GM23338 (cell line): ENCODE measurements around the gene PFDN4.

Source experiments
- EZH2 ChIP-seq: fragments of 200-600 bp; sonication (generic); IDR thresholded peaks from one replicate; pipeline ENCODE4 v1.8.0; 2017; ENCODE audit warnings: antibody characterized with exemption, mild to moderate bottlenecking, low read depth; ENCODE audit not compliant: unreplicated experiment
- EZH2phosphoT487 ChIP-seq: fragments of 200-600 bp; sonication (generic); IDR thresholded peaks from one replicate; pipeline ENCODE4 v1.8.1; 2018; ENCODE audit warnings: antibody characterized with exemption; ENCODE audit not compliant: unreplicated experiment
- POLR2AphosphoS5 ChIP-seq: IDR thresholded peaks from 2 replicates; pipeline ENCODE4 v1.6.1; 2016; ENCODE audit warnings: antibody characterized with exemption, low read depth
- STAT1 ChIP-seq: IDR thresholded peaks from one replicate; pipeline ENCODE4 v1.6.1; 2016; ENCODE audit warnings: antibody characterized with exemption; ENCODE audit not compliant: unreplicated experiment
- TF ChIP-seq, protein P1 (sequence below), 2 experiments: fragments of 200-600 bp in 1 of 2; sonication (generic) in 1 of 2; conservative IDR thresholded peaks; 2 replicates each; pipeline versions ENCODE4 v1.5.1 to v1.6.1; 2016 to 2017; ENCODE audit warnings: antibody characterized with exemption in 2 of 2, low read depth in 2 of 2, mild to moderate bottlenecking in 2 of 2, moderate library complexity in 1 of 2
- TF ChIP-seq, protein P2 (sequence below): fragments of 250-450 bp; sonication (Bioruptor Pico); IDR thresholded peaks from 2 replicates; pipeline ENCODE4 v1.5.0; 2020; ENCODE audit warnings: mild to moderate bottlenecking, moderate library complexity
- TF ChIP-seq, protein P3 (sequence below): IDR thresholded peaks from one replicate; pipeline ENCODE4 v1.6.1; 2018; ENCODE audit warnings: antibody characterized with exemption; ENCODE audit not compliant: unreplicated experiment

DNA sequence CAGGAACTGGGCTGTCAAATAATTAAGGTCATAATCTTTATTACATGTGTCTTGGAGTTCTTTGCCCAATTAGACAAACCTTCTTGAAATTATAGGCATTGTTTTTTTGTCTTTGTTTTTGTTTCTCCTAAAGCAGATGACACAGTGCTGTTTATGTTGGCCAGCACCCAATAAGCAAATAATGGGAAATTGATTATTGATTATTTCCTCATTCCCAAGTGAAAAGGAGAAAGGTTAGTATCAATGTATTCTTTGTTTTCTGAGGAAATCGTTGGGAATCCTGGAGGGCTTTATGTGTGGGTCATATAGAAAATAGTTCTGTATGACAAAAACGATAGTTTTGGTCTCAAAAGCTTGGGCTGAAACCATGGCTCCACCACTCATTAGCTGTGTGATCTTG, 29.6 kb upstream of the PFDN4 start:
- TF ChIP-seq, protein P1, sequence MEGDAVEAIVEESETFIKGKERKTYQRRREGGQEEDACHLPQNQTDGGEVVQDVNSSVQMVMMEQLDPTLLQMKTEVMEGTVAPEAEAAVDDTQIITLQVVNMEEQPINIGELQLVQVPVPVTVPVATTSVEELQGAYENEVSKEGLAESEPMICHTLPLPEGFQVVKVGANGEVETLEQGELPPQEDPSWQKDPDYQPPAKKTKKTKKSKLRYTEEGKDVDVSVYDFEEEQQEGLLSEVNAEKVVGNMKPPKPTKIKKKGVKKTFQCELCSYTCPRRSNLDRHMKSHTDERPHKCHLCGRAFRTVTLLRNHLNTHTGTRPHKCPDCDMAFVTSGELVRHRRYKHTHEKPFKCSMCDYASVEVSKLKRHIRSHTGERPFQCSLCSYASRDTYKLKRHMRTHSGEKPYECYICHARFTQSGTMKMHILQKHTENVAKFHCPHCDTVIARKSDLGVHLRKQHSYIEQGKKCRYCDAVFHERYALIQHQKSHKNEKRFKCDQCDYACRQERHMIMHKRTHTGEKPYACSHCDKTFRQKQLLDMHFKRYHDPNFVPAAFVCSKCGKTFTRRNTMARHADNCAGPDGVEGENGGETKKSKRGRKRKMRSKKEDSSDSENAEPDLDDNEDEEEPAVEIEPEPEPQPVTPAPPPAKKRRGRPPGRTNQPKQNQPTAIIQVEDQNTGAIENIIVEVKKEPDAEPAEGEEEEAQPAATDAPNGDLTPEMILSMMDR (conservative IDR thresholded peaks at IDR 0.05; ENCODE audit: low read depth in 2 of 2) = no peak
- TF ChIP-seq, protein P2, sequence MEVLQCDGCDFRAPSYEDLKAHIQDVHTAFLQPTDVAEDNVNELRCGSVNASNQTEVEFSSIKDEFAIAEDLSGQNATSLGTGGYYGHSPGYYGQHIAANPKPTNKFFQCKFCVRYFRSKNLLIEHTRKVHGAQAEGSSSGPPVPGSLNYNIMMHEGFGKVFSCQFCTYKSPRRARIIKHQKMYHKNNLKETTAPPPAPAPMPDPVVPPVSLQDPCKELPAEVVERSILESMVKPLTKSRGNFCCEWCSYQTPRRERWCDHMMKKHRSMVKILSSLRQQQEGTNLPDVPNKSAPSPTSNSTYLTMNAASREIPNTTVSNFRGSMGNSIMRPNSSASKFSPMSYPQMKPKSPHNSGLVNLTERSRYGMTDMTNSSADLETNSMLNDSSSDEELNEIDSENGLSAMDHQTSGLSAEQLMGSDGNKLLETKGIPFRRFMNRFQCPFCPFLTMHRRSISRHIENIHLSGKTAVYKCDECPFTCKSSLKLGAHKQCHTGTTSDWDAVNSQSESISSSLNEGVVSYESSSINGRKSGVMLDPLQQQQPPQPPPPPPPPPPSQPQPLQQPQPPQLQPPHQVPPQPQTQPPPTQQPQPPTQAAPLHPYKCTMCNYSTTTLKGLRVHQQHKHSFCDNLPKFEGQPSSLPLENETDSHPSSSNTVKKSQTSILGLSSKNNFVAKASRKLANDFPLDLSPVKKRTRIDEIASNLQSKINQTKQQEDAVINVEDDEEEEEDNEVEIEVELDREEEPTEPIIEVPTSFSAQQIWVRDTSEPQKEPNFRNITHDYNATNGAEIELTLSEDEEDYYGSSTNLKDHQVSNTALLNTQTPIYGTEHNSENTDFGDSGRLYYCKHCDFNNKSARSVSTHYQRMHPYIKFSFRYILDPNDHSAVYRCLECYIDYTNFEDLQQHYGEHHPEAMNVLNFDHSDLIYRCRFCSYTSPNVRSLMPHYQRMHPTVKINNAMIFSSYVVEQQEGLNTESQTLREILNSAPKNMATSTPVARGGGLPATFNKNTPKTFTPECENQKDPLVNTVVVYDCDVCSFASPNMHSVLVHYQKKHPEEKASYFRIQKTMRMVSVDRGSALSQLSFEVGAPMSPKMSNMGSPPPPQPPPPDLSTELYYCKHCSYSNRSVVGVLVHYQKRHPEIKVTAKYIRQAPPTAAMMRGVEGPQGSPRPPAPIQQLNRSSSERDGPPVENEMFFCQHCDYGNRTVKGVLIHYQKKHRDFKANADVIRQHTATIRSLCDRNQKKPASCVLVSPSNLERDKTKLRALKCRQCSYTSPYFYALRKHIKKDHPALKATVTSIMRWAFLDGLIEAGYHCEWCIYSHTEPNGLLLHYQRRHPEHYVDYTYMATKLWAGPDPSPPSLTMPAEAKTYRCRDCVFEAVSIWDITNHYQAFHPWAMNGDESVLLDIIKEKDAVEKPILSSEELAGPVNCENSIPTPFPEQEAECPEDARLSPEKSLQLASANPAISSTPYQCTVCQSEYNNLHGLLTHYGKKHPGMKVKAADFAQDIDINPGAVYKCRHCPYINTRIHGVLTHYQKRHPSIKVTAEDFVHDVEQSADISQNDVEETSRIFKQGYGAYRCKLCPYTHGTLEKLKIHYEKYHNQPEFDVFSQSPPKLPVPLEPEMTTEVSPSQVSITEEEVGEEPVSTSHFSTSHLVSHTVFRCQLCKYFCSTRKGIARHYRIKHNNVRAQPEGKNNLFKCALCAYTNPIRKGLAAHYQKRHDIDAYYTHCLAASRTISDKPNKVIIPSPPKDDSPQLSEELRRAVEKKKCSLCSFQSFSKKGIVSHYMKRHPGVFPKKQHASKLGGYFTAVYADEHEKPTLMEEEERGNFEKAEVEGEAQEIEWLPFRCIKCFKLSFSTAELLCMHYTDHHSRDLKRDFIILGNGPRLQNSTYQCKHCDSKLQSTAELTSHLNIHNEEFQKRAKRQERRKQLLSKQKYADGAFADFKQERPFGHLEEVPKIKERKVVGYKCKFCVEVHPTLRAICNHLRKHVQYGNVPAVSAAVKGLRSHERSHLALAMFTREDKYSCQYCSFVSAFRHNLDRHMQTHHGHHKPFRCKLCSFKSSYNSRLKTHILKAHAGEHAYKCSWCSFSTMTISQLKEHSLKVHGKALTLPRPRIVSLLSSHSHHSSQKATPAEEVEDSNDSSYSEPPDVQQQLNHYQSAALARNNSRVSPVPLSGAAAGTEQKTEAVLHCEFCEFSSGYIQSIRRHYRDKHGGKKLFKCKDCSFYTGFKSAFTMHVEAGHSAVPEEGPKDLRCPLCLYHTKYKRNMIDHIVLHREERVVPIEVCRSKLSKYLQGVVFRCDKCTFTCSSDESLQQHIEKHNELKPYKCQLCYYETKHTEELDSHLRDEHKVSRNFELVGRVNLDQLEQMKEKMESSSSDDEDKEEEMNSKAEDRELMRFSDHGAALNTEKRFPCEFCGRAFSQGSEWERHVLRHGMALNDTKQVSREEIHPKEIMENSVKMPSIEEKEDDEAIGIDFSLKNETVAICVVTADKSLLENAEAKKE = no peak
- TF ChIP-seq, protein P3, sequence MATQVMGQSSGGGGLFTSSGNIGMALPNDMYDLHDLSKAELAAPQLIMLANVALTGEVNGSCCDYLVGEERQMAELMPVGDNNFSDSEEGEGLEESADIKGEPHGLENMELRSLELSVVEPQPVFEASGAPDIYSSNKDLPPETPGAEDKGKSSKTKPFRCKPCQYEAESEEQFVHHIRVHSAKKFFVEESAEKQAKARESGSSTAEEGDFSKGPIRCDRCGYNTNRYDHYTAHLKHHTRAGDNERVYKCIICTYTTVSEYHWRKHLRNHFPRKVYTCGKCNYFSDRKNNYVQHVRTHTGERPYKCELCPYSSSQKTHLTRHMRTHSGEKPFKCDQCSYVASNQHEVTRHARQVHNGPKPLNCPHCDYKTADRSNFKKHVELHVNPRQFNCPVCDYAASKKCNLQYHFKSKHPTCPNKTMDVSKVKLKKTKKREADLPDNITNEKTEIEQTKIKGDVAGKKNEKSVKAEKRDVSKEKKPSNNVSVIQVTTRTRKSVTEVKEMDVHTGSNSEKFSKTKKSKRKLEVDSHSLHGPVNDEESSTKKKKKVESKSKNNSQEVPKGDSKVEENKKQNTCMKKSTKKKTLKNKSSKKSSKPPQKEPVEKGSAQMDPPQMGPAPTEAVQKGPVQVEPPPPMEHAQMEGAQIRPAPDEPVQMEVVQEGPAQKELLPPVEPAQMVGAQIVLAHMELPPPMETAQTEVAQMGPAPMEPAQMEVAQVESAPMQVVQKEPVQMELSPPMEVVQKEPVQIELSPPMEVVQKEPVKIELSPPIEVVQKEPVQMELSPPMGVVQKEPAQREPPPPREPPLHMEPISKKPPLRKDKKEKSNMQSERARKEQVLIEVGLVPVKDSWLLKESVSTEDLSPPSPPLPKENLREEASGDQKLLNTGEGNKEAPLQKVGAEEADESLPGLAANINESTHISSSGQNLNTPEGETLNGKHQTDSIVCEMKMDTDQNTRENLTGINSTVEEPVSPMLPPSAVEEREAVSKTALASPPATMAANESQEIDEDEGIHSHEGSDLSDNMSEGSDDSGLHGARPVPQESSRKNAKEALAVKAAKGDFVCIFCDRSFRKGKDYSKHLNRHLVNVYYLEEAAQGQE = no peak
- TF ChIP-seq EZH2phosphoT487 = no peak
- no peak for TF ChIP-seq STAT1
- TF ChIP-seq EZH2 = no peak
- no peak for TF ChIP-seq POLR2AphosphoS5
